ENCODE measurements around the gene TMEM198.

TMEM198 gene

DNA sequence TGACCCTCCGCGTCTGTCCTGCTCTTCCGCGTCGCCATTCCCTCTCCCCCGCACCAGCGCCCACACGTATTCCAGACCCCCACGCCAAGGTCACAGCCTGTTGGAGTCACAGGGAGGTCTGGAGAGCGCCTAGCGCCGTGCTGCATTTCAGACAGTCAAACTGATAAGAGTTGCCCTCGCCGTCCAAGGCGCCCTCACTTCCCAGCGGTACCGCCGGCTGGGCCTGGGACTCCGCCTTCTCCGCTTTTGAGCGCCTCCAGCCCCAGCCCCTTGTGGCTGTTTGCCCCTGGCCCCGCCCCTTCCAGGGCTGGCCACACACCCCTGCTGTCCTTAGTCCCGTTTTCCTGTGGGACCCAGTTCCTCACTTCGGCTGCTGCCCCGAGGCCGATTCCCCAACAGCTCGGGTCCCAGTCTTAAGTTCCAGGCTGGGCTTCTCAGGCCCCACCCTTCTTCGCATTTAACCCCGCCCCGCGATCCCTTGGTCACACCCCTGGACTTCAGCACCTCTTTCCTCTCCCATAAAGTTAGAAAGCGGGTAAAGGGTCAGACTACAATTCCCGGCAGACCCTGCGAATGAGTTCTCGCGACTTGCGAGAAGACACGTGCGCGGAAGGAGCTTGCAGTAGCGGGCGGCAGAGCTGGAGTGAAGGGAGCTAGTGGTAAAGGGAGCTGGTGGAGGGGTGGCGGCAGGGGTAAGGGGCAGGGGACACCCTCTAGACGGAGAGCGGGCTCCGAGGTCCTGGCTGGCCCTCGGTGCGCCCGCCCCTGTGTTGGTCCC lies 45.4 kb upstream of the TMEM198 start, which contains the start of gene GMPPA:
TSS of gene GMPPA (plus strand) at position 612 of the 778 bp plus-strand sequence. CDS start 1,085 bp downstream, outside the sequence.
- no peaks in the 10 kb centered on the region for H3K9me2 ChIP-seq (replicated peaks; ENCODE audit: low read depth, low read length)
- H3F3A ChIP-seq (ENCODE audit: low read depth) = no peaks in the 10 kb centered on the region
- TF ChIP-seq, protein P1, sequence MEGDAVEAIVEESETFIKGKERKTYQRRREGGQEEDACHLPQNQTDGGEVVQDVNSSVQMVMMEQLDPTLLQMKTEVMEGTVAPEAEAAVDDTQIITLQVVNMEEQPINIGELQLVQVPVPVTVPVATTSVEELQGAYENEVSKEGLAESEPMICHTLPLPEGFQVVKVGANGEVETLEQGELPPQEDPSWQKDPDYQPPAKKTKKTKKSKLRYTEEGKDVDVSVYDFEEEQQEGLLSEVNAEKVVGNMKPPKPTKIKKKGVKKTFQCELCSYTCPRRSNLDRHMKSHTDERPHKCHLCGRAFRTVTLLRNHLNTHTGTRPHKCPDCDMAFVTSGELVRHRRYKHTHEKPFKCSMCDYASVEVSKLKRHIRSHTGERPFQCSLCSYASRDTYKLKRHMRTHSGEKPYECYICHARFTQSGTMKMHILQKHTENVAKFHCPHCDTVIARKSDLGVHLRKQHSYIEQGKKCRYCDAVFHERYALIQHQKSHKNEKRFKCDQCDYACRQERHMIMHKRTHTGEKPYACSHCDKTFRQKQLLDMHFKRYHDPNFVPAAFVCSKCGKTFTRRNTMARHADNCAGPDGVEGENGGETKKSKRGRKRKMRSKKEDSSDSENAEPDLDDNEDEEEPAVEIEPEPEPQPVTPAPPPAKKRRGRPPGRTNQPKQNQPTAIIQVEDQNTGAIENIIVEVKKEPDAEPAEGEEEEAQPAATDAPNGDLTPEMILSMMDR (conservative IDR thresholded peaks at IDR 0.05; ENCODE audit: low read length) = no peak
- TF ChIP-seq EZH2phosphoT487 (IDR thresholded peaks at IDR 0.05; ENCODE audit: borderline replicate concordance) = no peak
- peak within 1 kb of the TSS; percentile 95 for H2AFZ ChIP-seq (ENCODE audit: low read length)
- H3K79me2 ChIP-seq (ENCODE audit: insufficient read depth, low read length) = peaks cover 10% of the 10 kb centered on the region; the same call in 1 of the 2 replicates
- H3K4me2 ChIP-seq (ENCODE audit: low read depth, low read length, poor library complexity, severe bottlenecking) = peak within 1 kb of the TSS; percentile 86
- H3K36me3 ChIP-seq (ENCODE audit: insufficient read depth, low read length) = no peaks in the 10 kb centered on the region
- peaks cover 24% of the 10 kb centered on the region for H3K4me1 ChIP-seq (ENCODE audit: insufficient read depth, low read length, poor library complexity, severe bottlenecking)
- H3K4me3 ChIP-seq (ENCODE audit: low read length, poor library complexity, severe bottlenecking) = peak within 1 kb of the TSS; percentile 93
- H3K27me3 ChIP-seq (ENCODE audit: insufficient read depth, low read length, poor library complexity, severe bottlenecking) = no peaks in the 10 kb centered on the region
- no peaks in the 10 kb centered on the region for H4K20me1 ChIP-seq (ENCODE audit: insufficient read depth, low read length, poor library complexity, severe bottlenecking)
- no peaks in the 10 kb centered on the region for H3K9me3 ChIP-seq (ENCODE audit: insufficient read depth, low read depth, low read length)
- H3K9ac ChIP-seq (ENCODE audit: low read depth, low read length, poor library complexity, severe bottlenecking) = peak within 1 kb of the TSS; percentile 93

DNA sequence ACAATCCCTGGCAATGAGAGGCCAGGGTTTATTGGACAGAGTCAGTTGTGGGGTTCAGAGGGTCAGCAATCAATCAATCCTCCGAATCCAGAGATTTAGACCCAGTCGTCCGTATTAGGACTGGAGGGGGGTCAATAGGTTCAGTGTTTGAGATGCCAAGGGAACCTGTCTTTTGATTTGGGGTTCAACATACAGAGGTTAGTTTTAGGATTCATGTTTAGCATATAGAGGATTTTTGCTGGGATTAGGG lies 44.8 kb upstream of the TMEM198 start:
- no peaks in the 10 kb centered on the region for H3K27me3 ChIP-seq (ENCODE audit: insufficient read depth, low read length, poor library complexity, severe bottlenecking)
- peak overlapping the region; percentile 93 for H3K4me3 ChIP-seq (ENCODE audit: low read length, poor library complexity, severe bottlenecking)
- peak overlapping the region; percentile 86 for H3K4me2 ChIP-seq (ENCODE audit: low read depth, low read length, poor library complexity, severe bottlenecking)
- H4K20me1 ChIP-seq (ENCODE audit: insufficient read depth, low read length, poor library complexity, severe bottlenecking) = no peaks in the 10 kb centered on the region
- H3F3A ChIP-seq (ENCODE audit: low read depth) = no peaks in the 10 kb centered on the region
- TF ChIP-seq EZH2phosphoT487 (IDR thresholded peaks at IDR 0.05; ENCODE audit: borderline replicate concordance) = no peak
- H3K79me2 ChIP-seq (ENCODE audit: insufficient read depth, low read length) = peaks cover 10% of the 10 kb centered on the region; the same call in 1 of the 2 replicates
- peaks cover 24% of the 10 kb centered on the region for H3K4me1 ChIP-seq (ENCODE audit: insufficient read depth, low read length, poor library complexity, severe bottlenecking)
- no peaks in the 10 kb centered on the region for H3K9me3 ChIP-seq (ENCODE audit: insufficient read depth, low read depth, low read length)
- H2AFZ ChIP-seq (ENCODE audit: low read length) = peak overlapping the region; percentile 66; the same call in 1 of the 2 replicates
- H3K36me3 ChIP-seq (ENCODE audit: insufficient read depth, low read length) = no peaks in the 10 kb centered on the region
- H3K9ac ChIP-seq (ENCODE audit: low read depth, low read length, poor library complexity, severe bottlenecking) = peak overlapping the region; percentile 93
- H3K9me2 ChIP-seq (replicated peaks; ENCODE audit: low read depth, low read length) = no peaks in the 10 kb centered on the region

DNA sequence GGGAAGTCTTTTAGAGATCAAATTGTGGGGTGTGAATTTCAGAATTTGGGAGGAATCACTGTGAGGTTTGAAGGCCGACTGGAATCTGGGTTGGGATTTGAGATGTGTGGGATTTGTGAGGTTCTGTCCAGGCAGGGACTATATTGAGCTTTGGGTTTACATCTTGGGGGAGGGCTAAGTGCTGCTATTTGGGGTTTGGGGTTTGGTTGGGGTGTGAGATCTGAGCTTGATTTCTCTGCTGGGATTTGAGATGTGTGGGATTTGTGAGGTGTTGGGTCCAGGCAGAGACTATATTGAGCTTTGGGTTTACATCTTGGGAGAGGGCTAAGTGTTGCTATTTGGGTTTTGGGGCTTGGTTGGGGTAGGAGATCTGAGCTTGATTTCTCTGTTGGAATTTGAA lies 44.3 kb upstream of the TMEM198 start:
- no peaks in the 10 kb centered on the region for H3K9me2 ChIP-seq (replicated peaks; ENCODE audit: low read depth, low read length)
- H3K4me1 ChIP-seq (ENCODE audit: insufficient read depth, low read length, poor library complexity, severe bottlenecking) = peaks cover 24% of the 10 kb centered on the region
- peak overlapping the region; percentile 93 for H3K9ac ChIP-seq (ENCODE audit: low read depth, low read length, poor library complexity, severe bottlenecking)
- H3F3A ChIP-seq (ENCODE audit: low read depth) = no peaks in the 10 kb centered on the region
- no peaks in the 10 kb centered on the region for H3K27me3 ChIP-seq (ENCODE audit: insufficient read depth, low read length, poor library complexity, severe bottlenecking)
- no peaks in the 10 kb centered on the region for H3K9me3 ChIP-seq (ENCODE audit: insufficient read depth, low read depth, low read length)
- H2AFZ ChIP-seq (ENCODE audit: low read length) = no peak overlapping the region
- peaks cover 10% of the 10 kb centered on the region; the same call in 1 of the 2 replicates for H3K79me2 ChIP-seq (ENCODE audit: insufficient read depth, low read length)
- H3K4me2 ChIP-seq (ENCODE audit: low read depth, low read length, poor library complexity, severe bottlenecking) = peak overlapping the region; percentile 86
- no peak for TF ChIP-seq EZH2phosphoT487 (IDR thresholded peaks at IDR 0.05; ENCODE audit: borderline replicate concordance)
- TF ChIP-seq, protein P1 (conservative IDR thresholded peaks at IDR 0.05; ENCODE audit: low read length) = no peak
- H3K4me3 ChIP-seq (ENCODE audit: low read length, poor library complexity, severe bottlenecking) = peak overlapping the region; percentile 93
- no peaks in the 10 kb centered on the region for H4K20me1 ChIP-seq (ENCODE audit: insufficient read depth, low read length, poor library complexity, severe bottlenecking)
- H3K36me3 ChIP-seq (ENCODE audit: insufficient read depth, low read length) = no peaks in the 10 kb centered on the region

Data from Loucy (cell line).